ENCODE measurements around the gene NACC2.
A peak's percentile ranks its signal among the peaks of the same experiment; 100 is the strongest.

NACC2 gene

DNA sequence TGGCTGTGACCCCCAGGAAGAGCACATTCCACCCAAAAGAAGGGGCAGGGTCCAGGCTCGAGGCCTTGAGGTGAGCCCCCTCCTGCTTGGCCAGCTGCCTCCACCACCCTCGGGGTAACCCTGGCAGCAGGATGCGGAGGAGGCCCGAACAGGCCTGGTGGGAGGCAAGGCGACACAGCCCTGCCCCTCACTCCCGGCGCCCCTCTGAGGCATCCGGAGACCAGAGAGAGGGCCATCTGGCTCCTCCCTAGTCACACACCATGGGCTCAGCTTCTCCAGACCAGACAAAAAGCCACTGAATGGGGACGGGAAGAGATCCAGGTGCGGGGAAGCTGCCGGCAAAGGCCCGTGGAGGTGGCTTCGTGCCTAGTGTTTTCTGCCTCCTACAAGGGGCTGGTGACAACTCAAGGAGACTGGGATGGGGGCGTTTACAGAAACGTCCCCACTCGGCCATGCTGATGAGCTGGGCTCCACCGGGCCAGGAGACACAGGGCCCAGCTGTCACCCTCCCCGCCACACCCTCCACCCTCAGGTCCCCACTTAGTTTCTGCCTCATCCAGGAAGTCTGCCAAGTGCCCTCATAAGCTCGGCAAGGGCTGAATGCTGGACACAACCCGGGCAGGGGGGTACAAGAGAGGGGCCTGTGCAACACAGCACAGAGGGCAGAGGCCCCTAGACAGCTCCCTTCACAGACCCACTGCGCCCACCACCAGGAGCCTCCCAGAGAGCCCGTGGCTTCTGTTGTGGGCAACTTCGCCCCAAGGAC, 41.9 kb downstream of the NACC2 start:
- TF ChIP-seq GATA1 (IDR thresholded peaks at IDR 0.05; ENCODE audit: low read depth, low read length), result no peak
- no peak for TF ChIP-seq POLR2A (IDR thresholded peaks at IDR 0.05; ENCODE audit: low read length)
- no peak for DNase-seq

- DNase-seq, result no peak
- TF ChIP-seq POLR2A (IDR thresholded peaks at IDR 0.05; ENCODE audit: low read length) (no peak), GATA1 (IDR thresholded peaks at IDR 0.05; ENCODE audit: low read depth, low read length) (no peak)
Observed at GRCh38 chr9:136052472-136052880, 42.6 kb downstream of the NACC2 start.

DNA sequence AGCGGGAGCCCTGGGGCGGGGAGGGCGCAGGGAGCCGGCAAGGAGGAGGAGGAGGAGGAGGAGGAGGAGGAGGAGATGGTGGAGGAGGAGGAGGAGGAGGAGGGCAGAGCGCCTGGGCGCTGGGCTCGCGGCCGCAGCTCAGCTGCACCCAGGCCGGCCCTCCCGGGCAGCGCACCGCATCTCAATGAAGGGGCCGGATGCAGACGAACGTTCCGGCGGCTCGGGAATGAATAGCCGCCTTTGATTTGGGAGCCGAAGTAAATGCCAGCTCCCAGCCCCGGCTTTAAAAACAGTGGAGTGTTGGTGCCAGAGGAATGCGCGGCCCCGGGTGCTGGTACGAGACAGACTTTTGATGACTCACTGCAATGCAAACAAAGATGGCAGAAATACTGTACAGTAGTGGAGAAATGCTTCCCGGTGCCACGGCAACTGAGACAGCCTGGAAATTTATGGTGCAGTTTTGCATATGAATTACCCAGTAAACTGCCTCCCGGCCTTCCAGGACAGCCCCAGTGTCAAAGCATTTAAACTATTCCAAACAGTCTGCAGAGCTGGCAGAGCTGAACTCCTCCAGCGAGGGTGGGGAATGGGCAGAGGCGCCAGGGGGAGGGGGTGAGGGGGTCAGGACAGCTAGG, 43.1 kb downstream of the NACC2 start:
- TF ChIP-seq GATA1 (IDR thresholded peaks at IDR 0.05; ENCODE audit: low read depth, low read length), result no peak
- no peak for TF ChIP-seq POLR2A (IDR thresholded peaks at IDR 0.05; ENCODE audit: low read length)
- peak in 1 of 2 experiments; percentile 30 for DNase-seq

DNA sequence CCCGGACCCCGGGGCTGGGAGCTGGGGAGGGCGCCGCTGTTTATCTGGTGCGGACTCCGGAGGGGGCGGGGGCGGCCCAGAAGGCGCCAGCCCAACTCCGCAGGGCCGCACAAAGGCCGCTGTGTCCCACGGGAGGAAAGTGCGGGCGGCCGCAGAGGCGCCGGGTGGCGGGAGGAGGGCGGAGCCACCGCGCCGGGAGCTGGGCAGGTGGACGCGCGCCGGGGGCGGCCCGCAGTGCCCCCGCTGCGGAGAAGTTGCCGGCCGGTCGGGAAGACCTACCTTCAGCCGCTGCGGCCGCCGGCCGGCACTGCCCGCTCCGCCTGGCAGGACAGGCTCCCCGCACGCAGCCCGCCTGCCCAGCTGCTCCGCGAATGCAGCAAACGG, 43.6 kb downstream of the NACC2 start:
- TF ChIP-seq GATA1 (IDR thresholded peaks at IDR 0.05; ENCODE audit: low read depth, low read length), result no peak
- no peak for TF ChIP-seq POLR2A (IDR thresholded peaks at IDR 0.05; ENCODE audit: low read length)
- no peak for DNase-seq

GRCh38 chr9:136050701-136051452, 44.2 kb downstream of the NACC2 start:
- DNase-seq, result no peak
- TF ChIP-seq GATA1 (IDR thresholded peaks at IDR 0.05; ENCODE audit: low read depth, low read length) (no peak), POLR2A (IDR thresholded peaks at IDR 0.05; ENCODE audit: low read length) (no peak)

DNA sequence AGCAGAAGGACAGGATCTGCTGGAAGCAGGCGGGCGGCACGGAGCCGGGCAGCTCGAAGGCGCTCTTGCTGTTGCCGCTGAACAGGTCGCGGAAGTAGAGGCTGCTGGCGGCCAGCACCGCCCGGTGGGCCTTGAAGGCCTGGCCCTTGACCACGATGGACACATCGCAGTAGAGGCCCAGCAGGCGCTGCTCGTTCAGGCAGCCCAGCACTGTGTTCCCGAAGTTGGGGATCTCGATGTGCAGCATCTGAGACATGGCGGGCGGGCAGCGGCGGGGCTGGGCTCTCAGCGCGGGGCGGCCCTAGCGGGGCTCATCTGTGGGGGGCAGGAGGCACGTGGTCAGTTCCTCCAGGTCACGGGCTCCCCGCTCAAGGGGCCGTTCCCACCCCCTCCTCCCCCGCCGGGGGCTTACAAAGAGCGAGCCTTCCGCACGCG, 44.8 kb downstream of the NACC2 start:
- TF ChIP-seq POLR2A (IDR thresholded peaks at IDR 0.05; ENCODE audit: low read length), result no peak
- TF ChIP-seq GATA1 (IDR thresholded peaks at IDR 0.05; ENCODE audit: low read depth, low read length), result no peak
- DNase-seq, result no peak

GRCh38 chr9:136049491-136050265, 45.4 kb downstream of the NACC2 start:
- DNase-seq, result no peak
- TF ChIP-seq GATA1 (IDR thresholded peaks at IDR 0.05; ENCODE audit: low read depth, low read length) (no peak), POLR2A (IDR thresholded peaks at IDR 0.05; ENCODE audit: low read length) (no peak)

DNA sequence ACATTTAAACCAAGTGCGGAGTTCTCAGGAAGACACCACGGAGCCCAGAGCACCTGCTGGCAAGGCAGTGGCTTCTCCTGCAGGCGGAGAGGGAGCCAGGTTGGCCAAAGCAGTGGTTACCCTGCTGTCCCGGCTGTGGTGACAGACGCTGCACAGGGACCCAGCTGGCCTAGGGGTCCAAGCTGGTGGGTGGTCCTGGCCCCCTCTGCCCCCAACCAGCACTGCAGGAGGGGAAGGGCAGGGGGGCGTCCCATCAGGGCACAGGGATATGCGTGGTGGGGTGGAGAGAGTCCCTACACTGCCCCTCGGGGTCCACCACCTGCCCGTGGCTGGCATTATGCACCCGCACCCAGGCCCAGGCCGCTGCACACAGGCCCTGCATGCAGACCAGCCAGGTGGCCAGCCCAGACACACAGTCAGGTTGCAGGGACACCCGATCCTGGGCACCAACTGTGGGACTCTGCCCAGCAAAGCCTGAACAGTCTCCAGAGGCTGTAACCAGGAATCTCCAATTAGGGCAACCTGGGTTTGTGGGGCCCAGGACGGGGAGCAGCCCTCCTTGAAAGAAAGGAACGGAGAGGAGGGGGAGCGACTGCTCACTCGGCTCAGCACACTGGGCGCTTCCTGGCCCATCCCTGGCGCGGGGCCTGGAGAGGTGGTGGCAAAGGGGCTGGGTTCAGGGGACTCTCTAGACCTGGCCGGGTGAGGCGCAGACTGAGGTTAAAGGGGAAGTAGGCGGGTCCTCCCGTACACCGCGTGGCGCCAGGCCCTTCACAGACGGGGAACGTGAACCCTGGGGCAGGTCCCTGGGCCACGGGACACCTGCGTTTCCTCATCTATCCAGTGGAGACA, 46.3 kb downstream of the NACC2 start:
- TF ChIP-seq POLR2A (IDR thresholded peaks at IDR 0.05; ENCODE audit: low read length) (no peak), GATA1 (IDR thresholded peaks at IDR 0.05; ENCODE audit: low read depth, low read length) (no peak)
- no peak for DNase-seq

GRCh38 chr9:136047775-136048559, 47.1 kb downstream of the NACC2 start:
- no peak for DNase-seq
- no peak for TF ChIP-seq POLR2A (IDR thresholded peaks at IDR 0.05; ENCODE audit: low read length)
- TF ChIP-seq GATA1 (IDR thresholded peaks at IDR 0.05; ENCODE audit: low read depth, low read length), result no peak

- no peak for TF ChIP-seq GATA1 (IDR thresholded peaks at IDR 0.05; ENCODE audit: low read depth, low read length)
- TF ChIP-seq POLR2A (IDR thresholded peaks at IDR 0.05; ENCODE audit: low read length), result no peak
- no peak for DNase-seq
Observed at GRCh38 chr9:136047076-136047774, 47.9 kb downstream of the NACC2 start.

GRCh38 chr9:136046554-136046920, 48.6 kb downstream of the NACC2 start:
- no peak for TF ChIP-seq GATA1 (IDR thresholded peaks at IDR 0.05; ENCODE audit: low read depth, low read length)
- TF ChIP-seq POLR2A (IDR thresholded peaks at IDR 0.05; ENCODE audit: low read length), result no peak
- no peak for DNase-seq

All from erythroblast (primary cell).